Parathyroid adenoma (tissue), 2 donors: ENCODE measurements around the gene FAM124B.

Source experiments
- H2AFZ ChIP-seq: fragments of 300-600 bp; sonication (generic); one replicate; pipeline ENCODE4 v1.7.0; 2017; ENCODE audit warnings: antibody characterized with exemption, mild to moderate bottlenecking
- H3K27ac ChIP-seq: fragments of 300-600 bp; sonication (generic); one replicate; pipeline ENCODE4 v1.7.0; 2017
- H3K27me3 ChIP-seq: fragments of 300-600 bp; sonication (generic); one replicate; pipeline ENCODE4 v1.7.0; 2017; ENCODE audit warnings: low read length; ENCODE audit not compliant: control insufficient read depth, insufficient read depth
- H3K36me3 ChIP-seq: fragments of 300-600 bp; sonication (generic); one replicate; pipeline ENCODE4 v1.7.0; 2017; ENCODE audit warnings: low read length; ENCODE audit not compliant: control insufficient read depth, insufficient read depth
- H3K4me1 ChIP-seq: fragments of 300-600 bp; sonication (generic); one replicate; pipeline ENCODE4 v1.7.0; 2017; ENCODE audit warnings: control low read depth
- H3K4me2 ChIP-seq: fragments of 300-600 bp; sonication (generic); one replicate; pipeline ENCODE4 v1.7.0; 2017; ENCODE audit warnings: low read length
- H3K4me3 ChIP-seq: fragments of 300-600 bp; sonication (generic); one replicate; pipeline ENCODE4 v1.7.0; 2017; ENCODE audit warnings: low read depth, low read length
- H3K79me2 ChIP-seq: fragments of 300-600 bp; sonication (generic); one replicate; pipeline ENCODE4 v1.7.0; 2017; ENCODE audit warnings: control low read depth
- H3K9ac ChIP-seq: fragments of 300-600 bp; sonication (generic); one replicate; pipeline ENCODE4 v1.7.0; 2017; ENCODE audit warnings: mild to moderate bottlenecking
- H3K9me3 ChIP-seq: fragments of 300-600 bp; sonication (generic); one replicate; pipeline ENCODE4 v1.7.0; 2017; ENCODE audit warnings: low read length; ENCODE audit not compliant: control insufficient read depth
- CTCF ChIP-seq: fragments of 300-600 bp; sonication (generic); IDR thresholded peaks from one replicate; pipeline ENCODE4 v1.7.0; 2017; ENCODE audit warnings: antibody characterized with exemption, mild to moderate bottlenecking
- donor health status: primary hyperparathyroidism.

FAM124B gene

GRCh38 chr2:224408676-224409075 is 6.8 kb upstream of the FAM124B start:
- no peak overlapping the region for H3K4me2 ChIP-seq
- H3K79me2 ChIP-seq, result no peaks in the 10 kb centered on the region
- no peak overlapping the region for H3K9ac ChIP-seq
- H3K36me3 ChIP-seq, result no peaks in the 10 kb centered on the region
- no peak overlapping the region for H2AFZ ChIP-seq
- H3K9me3 ChIP-seq, result no peaks in the 10 kb centered on the region
- no peaks in the 10 kb centered on the region for H3K27me3 ChIP-seq
- no peak overlapping the region for H3K27ac ChIP-seq
- no peak for TF ChIP-seq CTCF
- no peak overlapping the region for H3K4me3 ChIP-seq
- peaks cover 38% of the 10 kb centered on the region for H3K4me1 ChIP-seq

- Histone ChIP-seq H3K79me2 (no peaks in the 10 kb centered on the region), H3K9ac (no peak overlapping the region), H3K9me3 (no peaks in the 10 kb centered on the region), H3K4me1 (peaks cover 34% of the 10 kb centered on the region), H3K27me3 (no peaks in the 10 kb centered on the region), H2AFZ (peak overlapping the region; percentile 10), H3K36me3 (no peaks in the 10 kb centered on the region), H3K27ac (no peak overlapping the region), H3K4me3 (no peak overlapping the region), H3K4me2 (no peak overlapping the region)
- no peak for TF ChIP-seq CTCF
Measured at GRCh38 chr2:224407241-224407701, 5.4 kb upstream of the FAM124B start.

- peak overlapping the region; percentile 86 for H3K27ac ChIP-seq
- TF ChIP-seq CTCF, result no peak
- no peaks in the 10 kb centered on the region for H3K9me3 ChIP-seq
- H3K4me3 ChIP-seq, result no peak overlapping the region
- H3K9ac ChIP-seq, result no peak overlapping the region
- no peaks in the 10 kb centered on the region for H3K27me3 ChIP-seq
- no peak overlapping the region for H3K4me2 ChIP-seq
- H3K4me1 ChIP-seq, result peaks cover 31% of the 10 kb centered on the region
- H2AFZ ChIP-seq, result peak overlapping the region; percentile 16
- no peaks in the 10 kb centered on the region for H3K79me2 ChIP-seq
- no peaks in the 10 kb centered on the region for H3K36me3 ChIP-seq
Measured at GRCh38 chr2:224405841-224406370, 4.0 kb upstream of the FAM124B start.

- Histone ChIP-seq H3K27me3 (no peaks in the 10 kb centered on the region), H3K4me2 (no peak overlapping the region), H3K9ac (no peak overlapping the region), H2AFZ (peak overlapping the region; percentile 16), H3K27ac (peak overlapping the region; percentile 86), H3K36me3 (no peaks in the 10 kb centered on the region), H3K79me2 (no peaks in the 10 kb centered on the region), H3K4me1 (peaks cover 35% of the 10 kb centered on the region), H3K9me3 (no peaks in the 10 kb centered on the region), H3K4me3 (no peak overlapping the region)
- no peak for TF ChIP-seq CTCF
Measured at GRCh38 chr2:224405412-224405811, 3.5 kb upstream of the FAM124B start.

- peaks cover 4% of the 10 kb centered on the region for H3K79me2 ChIP-seq
- no peak overlapping the region for H3K9ac ChIP-seq
- peak overlapping the region; percentile 24 for H2AFZ ChIP-seq
- H3K4me1 ChIP-seq, result peaks cover 38% of the 10 kb centered on the region
- peak overlapping the region; percentile 86 for H3K27ac ChIP-seq
- H3K4me3 ChIP-seq, result no peak overlapping the region
- TF ChIP-seq CTCF, result no peak
- no peaks in the 10 kb centered on the region for H3K27me3 ChIP-seq
- H3K36me3 ChIP-seq, result no peaks in the 10 kb centered on the region
- H3K4me2 ChIP-seq, result peak overlapping the region; percentile 57
- H3K9me3 ChIP-seq, result no peaks in the 10 kb centered on the region
Measured at GRCh38 chr2:224404796-224405195, 2.9 kb upstream of the FAM124B start.
